Measurements from ENCODE around the gene DGAT2. TPM values are rescaled to one million over a fixed set of nuclear protein-coding genes. Genes with fewer than 3 reads are reported as not detected.

Gene DGAT2
- polyA plus RNA-seq, 1 donor from 2014 or later, result 2.7 TPM

DNA sequence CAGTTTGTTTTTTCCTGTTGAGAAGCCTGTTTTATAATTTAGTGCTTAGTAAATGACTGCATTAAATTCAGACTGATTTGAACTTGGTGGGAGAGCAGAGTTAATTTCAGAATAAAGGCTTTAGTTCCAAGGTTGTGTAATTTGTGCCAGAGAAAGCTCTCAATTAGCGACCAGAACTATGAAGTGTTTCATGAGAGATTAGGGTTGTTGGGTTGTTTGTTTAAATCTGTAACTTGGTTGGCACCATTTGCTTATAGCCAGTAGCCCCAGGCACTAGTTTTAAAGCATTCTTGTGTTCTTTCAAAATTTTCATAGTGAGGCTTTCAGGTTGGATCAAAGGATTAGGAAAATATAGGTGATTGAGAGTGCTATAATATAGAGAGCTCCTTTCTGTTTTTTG, 71.9 kb downstream of the DGAT2 start:
- Histone ChIP-seq H3K9ac (ENCODE audit: low read length) (no peak overlapping the region), H3K4me3 (ENCODE audit: low read length) (no peak overlapping the region)
- TF ChIP-seq RAD21 (conservative IDR thresholded peaks at IDR 0.05), result no peak
- TF ChIP-seq, protein P1, sequence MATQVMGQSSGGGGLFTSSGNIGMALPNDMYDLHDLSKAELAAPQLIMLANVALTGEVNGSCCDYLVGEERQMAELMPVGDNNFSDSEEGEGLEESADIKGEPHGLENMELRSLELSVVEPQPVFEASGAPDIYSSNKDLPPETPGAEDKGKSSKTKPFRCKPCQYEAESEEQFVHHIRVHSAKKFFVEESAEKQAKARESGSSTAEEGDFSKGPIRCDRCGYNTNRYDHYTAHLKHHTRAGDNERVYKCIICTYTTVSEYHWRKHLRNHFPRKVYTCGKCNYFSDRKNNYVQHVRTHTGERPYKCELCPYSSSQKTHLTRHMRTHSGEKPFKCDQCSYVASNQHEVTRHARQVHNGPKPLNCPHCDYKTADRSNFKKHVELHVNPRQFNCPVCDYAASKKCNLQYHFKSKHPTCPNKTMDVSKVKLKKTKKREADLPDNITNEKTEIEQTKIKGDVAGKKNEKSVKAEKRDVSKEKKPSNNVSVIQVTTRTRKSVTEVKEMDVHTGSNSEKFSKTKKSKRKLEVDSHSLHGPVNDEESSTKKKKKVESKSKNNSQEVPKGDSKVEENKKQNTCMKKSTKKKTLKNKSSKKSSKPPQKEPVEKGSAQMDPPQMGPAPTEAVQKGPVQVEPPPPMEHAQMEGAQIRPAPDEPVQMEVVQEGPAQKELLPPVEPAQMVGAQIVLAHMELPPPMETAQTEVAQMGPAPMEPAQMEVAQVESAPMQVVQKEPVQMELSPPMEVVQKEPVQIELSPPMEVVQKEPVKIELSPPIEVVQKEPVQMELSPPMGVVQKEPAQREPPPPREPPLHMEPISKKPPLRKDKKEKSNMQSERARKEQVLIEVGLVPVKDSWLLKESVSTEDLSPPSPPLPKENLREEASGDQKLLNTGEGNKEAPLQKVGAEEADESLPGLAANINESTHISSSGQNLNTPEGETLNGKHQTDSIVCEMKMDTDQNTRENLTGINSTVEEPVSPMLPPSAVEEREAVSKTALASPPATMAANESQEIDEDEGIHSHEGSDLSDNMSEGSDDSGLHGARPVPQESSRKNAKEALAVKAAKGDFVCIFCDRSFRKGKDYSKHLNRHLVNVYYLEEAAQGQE (IDR thresholded peaks at IDR 0.05; ENCODE audit: borderline replicate concordance), result no peak
- TF ChIP-seq, protein P2, sequence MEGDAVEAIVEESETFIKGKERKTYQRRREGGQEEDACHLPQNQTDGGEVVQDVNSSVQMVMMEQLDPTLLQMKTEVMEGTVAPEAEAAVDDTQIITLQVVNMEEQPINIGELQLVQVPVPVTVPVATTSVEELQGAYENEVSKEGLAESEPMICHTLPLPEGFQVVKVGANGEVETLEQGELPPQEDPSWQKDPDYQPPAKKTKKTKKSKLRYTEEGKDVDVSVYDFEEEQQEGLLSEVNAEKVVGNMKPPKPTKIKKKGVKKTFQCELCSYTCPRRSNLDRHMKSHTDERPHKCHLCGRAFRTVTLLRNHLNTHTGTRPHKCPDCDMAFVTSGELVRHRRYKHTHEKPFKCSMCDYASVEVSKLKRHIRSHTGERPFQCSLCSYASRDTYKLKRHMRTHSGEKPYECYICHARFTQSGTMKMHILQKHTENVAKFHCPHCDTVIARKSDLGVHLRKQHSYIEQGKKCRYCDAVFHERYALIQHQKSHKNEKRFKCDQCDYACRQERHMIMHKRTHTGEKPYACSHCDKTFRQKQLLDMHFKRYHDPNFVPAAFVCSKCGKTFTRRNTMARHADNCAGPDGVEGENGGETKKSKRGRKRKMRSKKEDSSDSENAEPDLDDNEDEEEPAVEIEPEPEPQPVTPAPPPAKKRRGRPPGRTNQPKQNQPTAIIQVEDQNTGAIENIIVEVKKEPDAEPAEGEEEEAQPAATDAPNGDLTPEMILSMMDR (IDR thresholded peaks at IDR 0.05; ENCODE audit: poor library complexity, severe bottlenecking), result no peak
- no peak for TF ChIP-seq SMC3 (conservative IDR thresholded peaks at IDR 0.05; ENCODE audit: poor library complexity)
- TF ChIP-seq MXI1 (conservative IDR thresholded peaks at IDR 0.05; ENCODE audit: poor library complexity, severe bottlenecking), result no peak
- no peak for TF ChIP-seq EP300 (conservative IDR thresholded peaks at IDR 0.05; ENCODE audit: poor library complexity, severe bottlenecking)

DNA sequence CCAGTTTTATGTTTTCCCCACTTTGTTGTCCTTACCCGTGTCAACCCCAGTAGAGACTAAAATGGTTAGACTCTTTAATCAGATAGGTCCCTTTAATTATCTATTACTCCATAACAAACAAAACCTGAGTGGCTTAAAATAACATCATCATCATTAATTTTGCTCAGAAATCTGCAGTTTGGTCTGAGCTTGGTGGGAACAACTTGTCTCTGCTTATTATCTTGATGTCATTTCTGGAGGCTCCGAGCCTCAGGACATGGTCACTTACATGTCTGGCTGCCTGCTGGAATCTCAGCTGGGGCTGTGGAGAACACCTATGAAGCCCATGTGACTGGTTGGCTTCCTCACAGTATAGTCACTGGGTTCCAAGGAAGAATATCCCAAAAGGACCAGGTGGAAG, 73.2 kb downstream of the DGAT2 start:
- peaks cover 4% of the 10 kb centered on the region for H3K79me2 ChIP-seq (replicated peaks; ENCODE audit: insufficient read depth, low read length)
- no peaks in the 10 kb centered on the region for H3K9me3 ChIP-seq (ENCODE audit: low read length)
- H3K9ac ChIP-seq (ENCODE audit: low read length), result no peak overlapping the region
- H3K27ac ChIP-seq (ENCODE audit: low read length), result no peak overlapping the region
- no peaks in the 10 kb centered on the region for H3K9me2 ChIP-seq (ENCODE audit: insufficient read depth, low read length)
- H3F3A ChIP-seq (ENCODE audit: insufficient read depth, low read length, poor library complexity, severe bottlenecking), result no peaks in the 10 kb centered on the region
- no peak overlapping the region for H3K4me2 ChIP-seq (ENCODE audit: low read length)
- no peaks in the 10 kb centered on the region for H4K20me1 ChIP-seq (ENCODE audit: insufficient read depth)
- no peaks in the 10 kb centered on the region for H3K36me3 ChIP-seq (ENCODE audit: insufficient read depth, low read length)
- no peak overlapping the region for H2AFZ ChIP-seq (ENCODE audit: low read depth, low read length)
- TF ChIP-seq POLR2AphosphoS5 (IDR thresholded peaks at IDR 0.05), result no peak
- TF ChIP-seq RAD21 (conservative IDR thresholded peaks at IDR 0.05), result no peak
- no peak for TF ChIP-seq TAF1 (IDR thresholded peaks at IDR 0.05; ENCODE audit: low read depth)
- TF ChIP-seq EZH2 (IDR thresholded peaks at IDR 0.05; ENCODE audit: borderline replicate concordance, insufficient read depth, low read length, poor library complexity, severe bottlenecking), result no peak
- TF ChIP-seq, protein P2 (IDR thresholded peaks at IDR 0.05; ENCODE audit: poor library complexity, severe bottlenecking), result no peak
- no peak overlapping the region for H3K4me3 ChIP-seq (ENCODE audit: low read length)
- no peaks in the 10 kb centered on the region for H3K27me3 ChIP-seq (ENCODE audit: insufficient read depth, low read depth, low read length)

More for the DNA sequence above, 71.9 kb downstream of the DGAT2 start:
- Histone ChIP-seq H3F3A (ENCODE audit: insufficient read depth, low read length, poor library complexity, severe bottlenecking) (no peaks in the 10 kb centered on the region), H3K27me3 (ENCODE audit: insufficient read depth, low read depth, low read length) (no peaks in the 10 kb centered on the region), H3K9me3 (ENCODE audit: low read length) (no peaks in the 10 kb centered on the region), H3K36me3 (ENCODE audit: insufficient read depth, low read length) (no peaks in the 10 kb centered on the region), H3K4me2 (ENCODE audit: low read length) (no peak overlapping the region), H3K9me2 (ENCODE audit: insufficient read depth, low read length) (no peaks in the 10 kb centered on the region), H2AFZ (ENCODE audit: low read depth, low read length) (no peak overlapping the region), H3K79me2 (replicated peaks; ENCODE audit: insufficient read depth, low read length) (peaks cover under 1% of the 10 kb centered on the region), H4K20me1 (ENCODE audit: insufficient read depth) (no peaks in the 10 kb centered on the region), H3K27ac (ENCODE audit: low read length) (no peak overlapping the region)

Measured in neural cell (in vitro differentiated cells).